Measurements from ENCODE around the gene NACC1. TPM values are rescaled to one million over a fixed set of nuclear protein-coding genes. Genes with fewer than 3 reads are reported as not detected.
A peak's percentile ranks its signal among the peaks of the same experiment; 100 is the strongest.

NACC1 gene
- total RNA-seq (32.6 and 35.0 TPM in 2 replicates), polyA plus RNA-seq (9.7 and 11.1 TPM in 2 replicates)

DNA sequence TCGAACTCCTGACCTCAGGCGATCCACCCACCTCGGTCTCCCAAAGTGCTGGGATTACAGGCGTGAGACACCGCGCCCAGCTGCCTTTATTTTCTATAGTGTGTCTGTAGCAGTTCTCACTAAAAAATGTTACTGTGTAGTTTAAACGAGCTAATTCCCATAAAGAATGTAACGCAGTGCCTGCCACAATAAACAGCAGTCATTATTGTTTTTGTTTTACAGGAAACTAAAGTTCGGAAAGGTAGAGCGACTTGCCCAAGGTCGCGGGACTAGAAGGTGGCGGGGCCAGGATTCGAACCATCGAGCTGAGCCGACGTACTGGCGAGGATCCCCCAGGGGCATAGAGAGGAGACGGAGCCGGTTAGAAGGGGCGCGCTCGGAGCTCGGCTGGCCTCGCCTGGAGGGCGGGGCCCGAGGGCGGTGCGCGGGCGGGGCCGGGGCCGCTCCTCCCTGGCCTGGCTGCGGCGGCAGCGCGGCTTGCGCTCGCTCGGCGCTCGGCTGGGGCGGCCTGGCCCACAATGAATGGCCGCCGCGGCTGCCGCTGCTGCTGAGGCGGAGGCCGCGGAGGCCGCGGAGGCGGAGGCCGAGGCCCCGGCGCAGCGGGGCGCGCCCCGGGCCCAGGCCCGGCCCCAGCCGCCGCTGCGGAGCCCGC is at the start of gene NACC1:
TSS of gene NACC1 (plus strand) at position 493 of the 652 bp plus-strand sequence. CDS start 16,944 bp downstream, outside the sequence.
- TF ChIP-seq EZH2phosphoT487 (IDR thresholded peaks at IDR 0.05; ENCODE audit: low read depth, severe bottlenecking, unreplicated experiment): no peak
- Histone ChIP-seq H3K4me3 (peak within 1 kb of the TSS; percentile 99), H3K36me3 (replicated peaks; ENCODE audit: insufficient read depth, low read depth) (no peaks in the 10 kb centered on the region), H3K79me2 (peaks cover 61% of the 10 kb centered on the region), H3K9me2 (replicated peaks; ENCODE audit: insufficient read depth) (no peaks in the 10 kb centered on the region), H3K4me1 (ENCODE audit: insufficient read depth) (peaks cover 39% of the 10 kb centered on the region), H2AFZ (peak within 1 kb of the TSS; percentile 81), H3K27me3 (no peaks in the 10 kb centered on the region), H4K20me1 (ENCODE audit: insufficient read depth, poor library complexity, severe bottlenecking) (peaks cover 28% of the 10 kb centered on the region), H3K27ac (peak within 1 kb of the TSS; percentile 89), H3K9me3 (ENCODE audit: low read depth) (no peaks in the 10 kb centered on the region), H3K4me2 (peak within 1 kb of the TSS; percentile 94)
- 14% methylated on average over 22 of the region's 65 CpGs for WGBS (ENCODE audit: low lambda C conversion rate, missing lambda C conversion rate)
- peak; percentile 96 for DNase-seq (ENCODE audit: low spot score)

GRCh38 chr19:13069415-13070359 is 48.4 kb upstream of the NACC1 start:
- DNase-seq (ENCODE audit: low spot score): no peak
- no peaks in the 10 kb centered on the region for H3K27me3 ChIP-seq
- peaks cover 23% of the 10 kb centered on the region for H3K4me1 ChIP-seq (ENCODE audit: insufficient read depth)
- H3K27ac ChIP-seq: no peak overlapping the region
- H3K9me3 ChIP-seq (ENCODE audit: low read depth): no peaks in the 10 kb centered on the region
- no peak overlapping the region for H2AFZ ChIP-seq
- no peaks in the 10 kb centered on the region for H3K9me2 ChIP-seq (replicated peaks; ENCODE audit: insufficient read depth)
- no peak overlapping the region for H3K4me3 ChIP-seq
- no peak overlapping the region for H3K4me2 ChIP-seq
- no peaks in the 10 kb centered on the region for H3K79me2 ChIP-seq
- WGBS (ENCODE audit: low lambda C conversion rate, missing lambda C conversion rate): 58% methylated on average over 20 of the region's 20 CpGs
- H3K36me3 ChIP-seq (replicated peaks; ENCODE audit: insufficient read depth, low read depth): no peaks in the 10 kb centered on the region
- TF ChIP-seq CTCF (IDR thresholded peaks at IDR 0.05; ENCODE audit: poor library complexity): no peak
- no peak for TF ChIP-seq EZH2phosphoT487 (IDR thresholded peaks at IDR 0.05; ENCODE audit: low read depth, severe bottlenecking, unreplicated experiment)
- TF ChIP-seq EZH2 (IDR thresholded peaks at IDR 0.05; ENCODE audit: borderline replicate concordance): no peak
- H4K20me1 ChIP-seq (ENCODE audit: insufficient read depth, poor library complexity, severe bottlenecking): no peaks in the 10 kb centered on the region

GRCh38 chr19:13070425-13071140 is 47.5 kb upstream of the NACC1 start:
- Histone ChIP-seq H3K79me2 (no peaks in the 10 kb centered on the region), H3K9me2 (replicated peaks; ENCODE audit: insufficient read depth) (no peaks in the 10 kb centered on the region), H3K4me3 (no peak overlapping the region), H3K27ac (no peak overlapping the region), H3K36me3 (replicated peaks; ENCODE audit: insufficient read depth, low read depth) (no peaks in the 10 kb centered on the region), H4K20me1 (ENCODE audit: insufficient read depth, poor library complexity, severe bottlenecking) (no peaks in the 10 kb centered on the region), H3K27me3 (no peaks in the 10 kb centered on the region), H2AFZ (no peak overlapping the region), H3K4me1 (ENCODE audit: insufficient read depth) (peaks cover 23% of the 10 kb centered on the region), H3K9me3 (ENCODE audit: low read depth) (no peaks in the 10 kb centered on the region), H3K4me2 (no peak overlapping the region)
- TF ChIP-seq EZH2phosphoT487 (IDR thresholded peaks at IDR 0.05; ENCODE audit: low read depth, severe bottlenecking, unreplicated experiment) (no peak), EZH2 (IDR thresholded peaks at IDR 0.05; ENCODE audit: borderline replicate concordance) (no peak), CTCF (IDR thresholded peaks at IDR 0.05; ENCODE audit: poor library complexity) (no peak)
- WGBS (ENCODE audit: low lambda C conversion rate, missing lambda C conversion rate): 96% methylated on average over 32 of the region's 32 CpGs
- no peak for DNase-seq (ENCODE audit: low spot score)

All from hepatocyte (in vitro differentiated cells).